Glutamatergic neuron (in vitro differentiated cells): ENCODE results near the gene MLPH. TPM values are rescaled to one million over a fixed set of nuclear protein-coding genes. Genes with fewer than 3 reads are reported as not detected.
A peak's percentile ranks its signal among the peaks of the same experiment; 100 is the strongest.

Experiments
- DNase-seq: peaks from one replicate; pipeline ENCODE4 v3.0.0; 2022
- H3K27ac Mint-ChIP-seq: one replicate; pipeline ENCODE4 v1.8.0; 2020; ENCODE audit warnings: mild to moderate bottlenecking, mixed read lengths, inconsistent platforms; ENCODE audit not compliant: unreplicated experiment
- H3K27me3 Mint-ChIP-seq: one replicate; pipeline ENCODE4 v1.8.0; 2020; ENCODE audit warnings: mild to moderate bottlenecking, moderate library complexity, mixed read lengths, inconsistent platforms; ENCODE audit not compliant: unreplicated experiment
- H3K36me3 Mint-ChIP-seq: one replicate; pipeline ENCODE4 v1.8.0; 2020; ENCODE audit warnings: mild to moderate bottlenecking, mixed read lengths, inconsistent platforms; ENCODE audit not compliant: unreplicated experiment
- H3K4me1 Mint-ChIP-seq: one replicate; pipeline ENCODE4 v1.8.0; 2020; ENCODE audit warnings: mild to moderate bottlenecking, low read depth, mixed read lengths, inconsistent platforms; ENCODE audit not compliant: unreplicated experiment
- H3K4me3 Mint-ChIP-seq: one replicate; pipeline ENCODE4 v1.8.0; 2020; ENCODE audit warnings: mild to moderate bottlenecking, mixed read lengths, inconsistent platforms; ENCODE audit not compliant: unreplicated experiment
- H3K9me3 Mint-ChIP-seq: one replicate; pipeline ENCODE4 v1.8.0; 2020; ENCODE audit warnings: mild to moderate bottlenecking, moderate library complexity, mixed read lengths, inconsistent platforms; ENCODE audit not compliant: unreplicated experiment
- CTCF ChIP-seq: fragments of 200-600 bp; sonication (generic); IDR thresholded peaks from one replicate; pipeline ENCODE4 v1.5.0; 2021; ENCODE audit not compliant: partially characterized antibody, unreplicated experiment
- total RNA-seq: library from RNA; stranded (reverse); fragmentation: NEBNext Ultra II Directional; extraction: Animal tissue kit (Norgen Biotek cat#: 25700); gene quantifications from one replicate; pipeline ENCODE4 v1.2.1, GENCODE V29; 2021; ENCODE audit not compliant: unreplicated experiment

MLPH gene
- total RNA-seq, 1 donor from 2014 or later = 4.3 TPM

GRCh38 chr2:237535385-237536082 lies 48.5 kb downstream of the MLPH start:
- no peak for TF ChIP-seq CTCF
- H3K27me3 Mint-ChIP-seq = peaks cover 7% of the 10 kb centered on the region
- H3K4me1 Mint-ChIP-seq = peaks cover 34% of the 10 kb centered on the region
- no peak overlapping the region for H3K27ac Mint-ChIP-seq
- H3K4me3 Mint-ChIP-seq = no peak overlapping the region
- no peak for DNase-seq
- H3K9me3 Mint-ChIP-seq = peaks cover 6% of the 10 kb centered on the region
- H3K36me3 Mint-ChIP-seq = no peaks in the 10 kb centered on the region

GRCh38 chr2:237536083-237536415 lies 49.0 kb downstream of the MLPH start:
- Mint-ChIP-seq H3K4me1 (peaks cover 36% of the 10 kb centered on the region), H3K27me3 (peaks cover 11% of the 10 kb centered on the region)
- TF ChIP-seq CTCF = no peak

GRCh38 chr2:237536617-237537016 lies 49.6 kb downstream of the MLPH start:
- TF ChIP-seq CTCF = no peak
- H3K36me3 Mint-ChIP-seq = peaks cover 2% of the 10 kb centered on the region
- peaks cover 11% of the 10 kb centered on the region for H3K9me3 Mint-ChIP-seq
- no peak for DNase-seq
- H3K4me1 Mint-ChIP-seq = peaks cover 40% of the 10 kb centered on the region
- peaks cover 12% of the 10 kb centered on the region for H3K27me3 Mint-ChIP-seq
- no peak overlapping the region for H3K27ac Mint-ChIP-seq
- no peak overlapping the region for H3K4me3 Mint-ChIP-seq

More at GRCh38 chr2:237536083-237536415, 49.0 kb downstream of the MLPH start:
- no peak overlapping the region for H3K27ac Mint-ChIP-seq
- no peak for DNase-seq
- peaks cover 7% of the 10 kb centered on the region for H3K9me3 Mint-ChIP-seq
- H3K36me3 Mint-ChIP-seq = no peaks in the 10 kb centered on the region
- no peak overlapping the region for H3K4me3 Mint-ChIP-seq

- Mint-ChIP-seq H3K9me3 (peaks cover 10% of the 10 kb centered on the region), H3K36me3 (peaks cover 4% of the 10 kb centered on the region), H3K27ac (peak overlapping the region; percentile 20), H3K4me3 (peak overlapping the region; percentile 52), H3K4me1 (peaks cover 34% of the 10 kb centered on the region), H3K27me3 (peaks cover 13% of the 10 kb centered on the region)
- TF ChIP-seq CTCF = no peak
- no peak for DNase-seq
Measured at GRCh38 chr2:237538001-237538720, 51.1 kb downstream of the MLPH start.

- TF ChIP-seq CTCF = no peak
- DNase-seq = no peak
- H3K27me3 Mint-ChIP-seq = peaks cover 13% of the 10 kb centered on the region
- H3K4me1 Mint-ChIP-seq = peaks cover 34% of the 10 kb centered on the region
- H3K9me3 Mint-ChIP-seq = peaks cover 10% of the 10 kb centered on the region
- H3K36me3 Mint-ChIP-seq = peaks cover 4% of the 10 kb centered on the region
- no peak overlapping the region for H3K27ac Mint-ChIP-seq
- no peak overlapping the region for H3K4me3 Mint-ChIP-seq
Measured at GRCh38 chr2:237538901-237539300, 51.9 kb downstream of the MLPH start.
